Fibroblast of skin of scalp (primary cell): ENCODE results near the gene OR7A10. TPM values are rescaled to one million over a fixed set of nuclear protein-coding genes. Genes with fewer than 3 reads are reported as not detected.

Source experiments
- DNase-seq: peaks from one replicate; pipeline ENCODE4 v3.0.0-alpha.2; 2013
- polyA plus RNA-seq, 2 experiments: library from polyadenylated mRNA; unstranded; fragments of 120-200 nt; gene quantifications; one replicate each; pipeline ENCODE4 v1.2.1, GENCODE V29; 2013; ENCODE audit not compliant: insufficient read length in 2 of 2

Gene OR7A10
- polyA plus RNA-seq (2013, experiment 1 of 2; ENCODE audit: insufficient read length), result not detected
- not detected for polyA plus RNA-seq (2013, experiment 2 of 2; ENCODE audit: insufficient read length)

DNA sequence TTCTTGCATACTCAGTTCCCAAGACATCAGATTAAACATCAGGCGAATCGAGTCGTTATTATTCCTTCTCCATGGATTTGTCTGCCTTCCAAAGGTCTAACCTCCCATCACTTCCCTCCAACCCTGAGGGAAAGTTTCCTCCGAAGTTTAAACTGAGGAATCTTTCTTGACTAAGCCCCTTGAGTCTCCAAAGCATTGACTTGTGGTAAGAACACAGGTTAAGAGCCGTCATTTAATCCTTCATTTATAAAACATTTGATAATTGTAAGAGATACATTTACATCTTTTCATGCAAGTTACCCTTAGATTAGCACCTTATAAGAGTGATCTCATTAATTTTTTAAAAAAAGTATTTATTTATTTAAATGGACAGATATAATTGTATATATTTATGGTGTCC, at the start of gene OR7A10:
Gene OR7A10, minus strand, starts transcription at position 101 of the 400 bp plus-strand sequence. CDS start 7,045 bp downstream, outside the sequence.
- no peak for DNase-seq

DNA sequence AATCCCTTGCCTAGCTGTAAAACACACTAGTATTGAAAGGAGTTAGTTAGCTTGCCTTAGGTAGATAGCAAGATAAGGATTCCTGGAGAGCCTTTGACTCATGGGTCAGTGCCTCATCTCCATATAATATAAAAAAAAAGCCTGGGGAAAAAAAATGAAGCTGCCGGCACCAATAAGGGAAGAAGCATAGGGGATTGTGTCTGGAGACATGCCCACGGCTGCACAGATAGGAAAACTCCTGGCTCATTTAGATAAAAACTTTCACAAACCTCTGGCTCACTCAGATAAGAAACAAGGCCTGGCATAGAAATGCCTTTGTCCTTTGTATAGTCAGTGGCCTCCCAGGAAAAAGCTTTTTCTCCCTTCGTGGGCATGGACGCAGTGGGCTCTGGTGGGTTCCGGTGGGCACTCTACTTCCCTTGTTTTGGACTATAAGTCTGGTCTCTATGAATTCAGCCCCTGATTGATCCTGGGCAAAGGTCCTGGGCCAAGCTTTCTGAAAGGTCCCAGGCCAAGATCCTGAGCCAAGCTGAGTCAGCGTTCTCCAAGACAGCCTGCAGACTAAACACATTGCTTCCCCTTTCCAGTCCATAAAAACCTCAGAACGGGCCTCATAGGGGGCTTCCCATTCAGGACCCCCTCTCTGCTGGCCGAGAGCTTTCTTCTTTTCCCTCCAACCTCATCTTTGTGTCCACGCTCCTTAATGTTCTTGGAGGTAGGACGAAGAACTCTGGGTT, 42.1 kb upstream of the OR7A10 start:
- DNase-seq, result no peak

DNA sequence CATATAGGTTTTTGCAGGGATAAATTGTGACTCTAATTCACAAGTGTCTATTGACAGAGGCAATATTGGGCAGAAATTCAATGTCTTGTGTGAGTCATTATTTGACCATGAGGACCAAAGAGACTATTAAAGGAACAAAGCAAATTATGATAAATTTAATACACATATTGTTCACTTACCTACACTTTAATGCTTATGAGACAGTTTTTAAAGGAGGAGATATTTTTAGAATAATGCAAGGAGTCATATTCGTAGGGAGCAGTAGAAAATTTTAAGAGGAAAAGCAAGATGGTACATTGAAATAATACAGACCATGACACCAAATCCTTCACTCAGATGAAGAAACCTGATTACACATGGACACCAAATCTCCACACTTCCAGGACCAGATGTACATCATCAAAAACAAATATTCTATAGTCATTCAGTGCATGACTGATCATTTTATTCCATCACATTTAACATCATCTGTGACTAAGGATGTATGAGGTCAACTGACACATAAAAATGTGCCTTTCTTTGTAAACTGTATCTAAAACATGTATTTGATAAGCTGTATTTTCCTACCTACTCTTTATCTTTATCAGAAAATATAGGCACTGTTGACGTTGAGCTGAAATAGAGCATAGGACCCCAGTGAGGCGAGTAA, 41.4 kb upstream of the OR7A10 start:
- no peak for DNase-seq

DNA sequence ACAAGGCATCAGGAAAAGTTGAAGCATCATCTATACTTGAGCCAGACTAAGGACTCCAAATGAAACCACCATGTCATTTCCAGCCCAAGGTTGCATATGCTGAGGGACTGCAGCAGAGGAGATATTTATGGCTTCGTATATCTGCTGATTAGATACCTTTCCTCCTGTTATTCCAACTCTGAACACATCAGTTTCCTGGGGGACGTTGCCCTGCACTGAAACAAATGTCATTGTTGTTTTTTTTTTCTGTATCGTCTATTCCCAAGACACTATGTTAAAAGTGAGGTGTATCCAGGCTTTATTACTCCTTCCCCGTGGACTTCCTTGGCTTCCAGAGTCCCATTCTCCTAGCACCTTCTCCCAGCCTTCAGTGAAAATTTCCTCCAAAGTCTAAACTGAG, 37.3 kb upstream of the OR7A10 start, which contains the start of gene OR7A17:
Gene OR7A17, minus strand, starts transcription at position 101 of the 400 bp plus-strand sequence. CDS start 4,777 bp downstream, outside the sequence.
- DNase-seq, result no peak

DNA sequence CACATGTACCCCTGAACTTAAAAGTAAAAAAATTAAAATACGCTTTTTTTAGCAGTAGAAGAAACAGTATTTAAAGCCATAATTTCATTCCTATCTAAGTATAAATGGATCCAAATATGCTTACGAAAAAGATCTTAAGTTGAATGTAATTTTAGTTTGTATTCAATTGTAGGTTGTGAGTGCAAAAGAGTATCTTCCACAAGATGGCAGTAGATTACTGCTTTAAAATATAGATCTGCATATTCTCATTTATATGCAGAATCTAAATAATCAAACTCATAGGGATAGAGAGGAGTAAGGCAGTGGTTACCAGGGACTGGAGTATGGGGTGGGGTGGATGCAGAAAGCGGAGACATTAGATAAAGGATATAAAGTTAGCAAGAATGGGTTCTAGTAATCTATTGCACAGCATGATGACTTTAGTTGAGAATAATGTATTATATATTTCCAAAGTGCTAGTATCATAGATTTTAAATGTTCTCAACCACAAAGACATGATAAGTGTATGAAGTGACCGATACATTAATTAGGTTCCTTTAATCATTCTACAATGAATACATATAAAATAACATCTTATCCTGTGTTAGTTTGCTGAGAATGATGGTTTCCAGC, 23.0 kb upstream of the OR7A10 start:
- peak; percentile 5 for DNase-seq

DNA sequence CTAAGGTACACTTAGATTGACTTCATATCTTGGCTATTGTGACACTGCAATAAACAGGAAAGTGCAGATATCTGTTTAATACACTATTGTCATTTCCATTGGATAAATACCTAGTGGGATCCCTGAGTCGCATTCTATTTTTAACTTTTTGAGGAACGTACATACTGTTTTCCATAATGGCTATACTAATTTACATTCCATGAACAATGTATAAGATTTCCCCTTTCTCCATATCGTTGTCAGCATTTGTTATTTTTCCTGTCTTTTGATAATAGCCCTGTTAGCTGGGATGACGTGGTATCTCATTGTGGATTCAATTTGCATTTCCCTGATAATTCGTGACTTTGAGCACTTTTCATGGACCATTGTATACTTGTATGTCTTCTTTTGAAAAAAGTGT, 19.8 kb upstream of the OR7A10 start:
- no peak for DNase-seq

DNA sequence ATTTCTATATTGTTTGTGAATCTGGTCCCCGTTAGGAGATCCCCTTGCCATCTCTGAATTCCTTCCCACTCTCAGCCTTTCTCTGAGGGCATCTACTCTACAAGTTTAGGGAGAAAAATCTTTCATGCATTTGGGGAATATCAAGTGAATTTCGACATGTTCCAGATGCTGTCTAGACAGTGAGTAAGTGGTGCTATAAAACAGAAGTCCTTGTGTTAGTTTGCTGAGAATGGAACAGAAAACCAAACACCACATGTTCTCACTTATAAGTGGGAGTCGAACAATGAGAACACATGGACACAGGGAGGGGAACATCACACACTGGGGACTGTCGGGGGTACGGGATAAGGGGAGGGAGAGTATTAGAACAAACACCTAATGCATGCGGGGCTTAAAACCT, 5.1 kb downstream of the OR7A10 start:
- DNase-seq, result no peak

DNA sequence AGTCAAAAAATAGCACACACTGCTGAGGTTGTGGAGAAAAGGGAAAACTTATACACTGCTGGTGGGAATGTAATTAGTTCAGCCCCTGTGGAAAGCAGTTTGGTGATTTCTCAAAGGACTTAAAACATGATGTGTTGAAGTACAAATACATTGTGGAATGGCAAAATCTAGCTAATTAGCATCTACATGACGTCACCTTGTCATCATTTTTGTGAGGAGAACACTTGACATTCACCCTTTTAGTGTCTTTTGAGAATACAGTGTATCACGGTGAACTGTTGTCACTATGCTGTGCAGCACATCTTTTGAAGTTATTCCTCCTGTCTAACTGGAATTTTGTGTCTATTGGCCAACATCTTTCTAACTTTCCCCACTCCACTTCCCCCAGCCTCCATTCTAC, 5.6 kb downstream of the OR7A10 start:
- no peak for DNase-seq

DNA sequence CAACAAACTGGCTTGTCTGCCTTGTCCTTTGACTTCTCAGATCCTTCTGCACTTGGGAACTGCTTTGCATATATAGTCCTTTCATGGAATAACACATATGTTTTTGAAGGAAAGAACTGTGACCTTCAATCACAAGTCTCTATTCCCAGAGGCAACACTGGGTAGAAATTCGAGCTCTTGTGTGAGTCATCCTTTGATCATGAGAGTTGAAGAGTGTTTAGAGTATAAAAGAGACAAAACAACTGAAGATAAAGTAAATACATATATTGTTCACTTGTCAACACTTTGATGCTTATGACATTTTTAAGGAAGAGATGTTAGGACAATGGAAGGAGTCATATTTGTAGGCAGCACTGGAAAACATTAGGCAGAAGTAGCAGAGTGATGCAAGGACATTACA, 8.5 kb downstream of the OR7A10 start:
- DNase-seq, result no peak

DNA sequence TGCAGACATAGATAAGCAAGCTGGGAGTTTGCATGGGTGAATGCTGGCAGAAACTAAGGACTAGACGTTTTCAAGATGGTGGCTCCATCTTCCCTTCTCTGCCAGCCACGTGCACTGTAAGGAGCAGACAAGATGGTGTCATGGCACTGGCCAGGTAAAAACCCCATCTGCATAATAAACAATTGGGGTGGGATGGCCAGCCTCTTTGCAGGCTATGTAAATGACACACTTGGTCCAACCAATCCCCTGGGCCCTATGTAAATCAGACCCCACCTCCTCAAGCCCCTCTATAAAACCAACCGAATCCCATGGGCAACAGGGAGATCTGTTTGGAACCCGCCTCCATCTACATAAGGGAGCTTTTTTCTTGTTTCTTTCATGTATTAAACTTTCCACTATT, 11.3 kb downstream of the OR7A10 start:
- DNase-seq, result no peak

DNA sequence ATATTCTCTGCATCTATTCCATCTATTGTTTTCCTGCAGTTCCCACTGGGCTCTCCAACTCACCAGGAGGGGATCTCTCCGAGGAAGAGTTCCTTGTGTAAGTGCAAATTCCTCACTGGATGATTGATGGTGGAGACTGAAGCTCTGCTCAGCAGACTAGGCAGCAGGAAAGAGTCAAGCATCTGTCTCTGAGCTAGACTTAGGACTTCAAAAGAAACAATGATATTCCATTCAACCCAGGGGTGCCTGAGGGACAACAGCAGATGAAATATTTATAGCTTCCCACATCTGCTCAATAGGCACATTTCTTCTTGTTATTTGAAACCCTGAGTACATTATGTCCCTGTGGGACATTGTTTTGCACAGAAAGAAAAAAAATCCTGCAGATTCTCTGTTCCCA, 13.7 kb downstream of the OR7A10 start, which contains the start of the genes OR7A5 and OR7C1:
Gene OR7A5, minus strand, starts transcription at position 175 of the 400 bp plus-strand sequence. CDS start 6,944 bp downstream, outside the sequence.
Gene OR7C1, minus strand, starts transcription at position 175 of the 400 bp plus-strand sequence. CDS start 35,049 bp downstream, outside the sequence.
- DNase-seq, result no peak

DNA sequence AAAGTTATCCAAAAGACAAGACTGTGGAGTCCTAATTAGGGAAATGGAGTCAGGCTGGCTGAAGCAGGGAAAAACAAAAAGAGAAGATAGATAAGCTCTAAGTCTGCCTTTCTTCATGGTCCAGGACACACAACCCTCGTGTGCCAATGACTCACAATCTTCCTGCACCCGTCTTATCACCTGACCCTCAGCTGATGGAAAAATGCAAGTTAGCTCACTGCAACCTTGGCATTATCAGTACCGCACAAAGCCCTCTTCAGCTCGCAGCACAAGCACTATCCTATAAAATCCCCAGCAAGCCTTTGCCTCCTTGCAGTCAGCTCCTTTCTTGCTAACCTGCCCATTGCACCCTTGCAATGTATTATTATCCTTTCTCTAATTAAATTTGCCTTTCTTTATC, 18.0 kb downstream of the OR7A10 start:
- DNase-seq, result no peak

DNA sequence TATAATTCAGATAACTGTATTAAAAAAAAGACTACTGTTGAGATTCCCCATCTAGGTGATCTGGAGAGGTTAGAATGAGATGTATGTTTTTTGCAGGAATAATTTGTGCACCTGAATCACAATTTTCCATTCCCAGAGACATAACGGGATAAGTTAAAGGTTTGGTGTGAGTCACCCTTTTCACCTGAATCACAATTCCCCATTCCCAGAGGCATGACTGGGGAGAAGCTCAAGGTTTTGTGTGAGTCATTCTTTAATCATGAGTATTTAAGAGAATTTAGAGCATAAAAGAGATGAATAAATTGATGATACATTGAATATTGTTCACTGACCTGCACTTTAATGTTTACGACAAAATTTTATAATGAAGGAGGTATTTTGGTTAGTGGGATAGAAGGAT, 22.7 kb downstream of the OR7A10 start:
- DNase-seq, result no peak

DNA sequence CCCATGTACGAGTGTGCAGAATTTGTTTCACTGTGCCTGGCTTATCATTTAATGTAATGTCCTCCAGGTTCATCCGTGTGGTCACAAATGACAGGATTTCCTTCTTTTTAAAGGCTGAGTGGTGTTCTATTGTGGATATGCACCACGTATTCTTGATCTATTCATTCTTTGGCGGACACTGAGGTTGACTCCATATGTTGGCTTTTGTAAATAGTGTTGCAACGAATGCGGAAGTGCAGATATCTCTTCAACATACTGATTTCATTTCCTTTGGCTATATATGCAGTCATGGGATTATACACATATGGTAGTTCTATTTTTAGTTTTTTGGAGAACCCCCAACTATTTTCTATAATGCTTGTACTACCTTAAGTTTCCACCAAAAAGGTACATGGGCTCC, 26.8 kb downstream of the OR7A10 start:
- DNase-seq, result peak; percentile 15

DNA sequence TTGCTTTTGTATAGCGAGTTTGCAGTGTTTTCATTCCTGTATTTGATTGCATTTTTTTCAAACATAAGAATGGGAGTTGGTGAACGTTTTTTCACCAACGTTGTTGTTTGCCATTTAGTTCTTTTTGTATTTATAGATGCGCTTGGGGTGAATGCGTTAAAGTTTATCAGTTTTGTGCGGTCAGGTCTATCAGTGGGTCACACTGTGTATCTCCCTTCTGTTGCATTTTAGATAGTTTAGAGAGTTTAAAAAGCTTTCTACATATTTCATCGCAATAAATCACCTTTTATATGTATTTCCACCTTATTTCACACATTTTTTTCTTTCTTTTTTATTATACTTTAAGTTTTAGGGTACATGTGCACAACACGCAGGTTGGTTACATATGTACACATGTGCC, 30.1 kb downstream of the OR7A10 start:
- no peak for DNase-seq

DNA sequence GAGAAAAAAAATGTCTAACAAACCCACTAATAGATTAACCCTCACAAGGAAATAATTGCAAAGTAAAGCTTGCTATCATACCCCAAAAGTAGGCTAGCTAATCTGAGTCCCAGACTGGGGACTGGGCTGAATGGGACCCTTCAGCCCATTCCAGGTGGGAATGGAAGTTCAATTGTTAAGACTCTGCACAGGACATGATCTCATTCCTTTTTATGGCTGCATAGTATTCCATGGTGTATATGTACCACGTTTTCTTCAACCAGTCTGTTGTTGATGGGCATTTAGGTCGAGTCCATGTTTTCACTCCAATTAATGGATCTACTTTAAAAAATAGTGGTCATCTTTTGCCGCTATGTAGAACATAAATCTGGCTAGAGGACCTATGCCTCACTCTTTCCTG, 31.7 kb downstream of the OR7A10 start:
- no peak for DNase-seq

DNA sequence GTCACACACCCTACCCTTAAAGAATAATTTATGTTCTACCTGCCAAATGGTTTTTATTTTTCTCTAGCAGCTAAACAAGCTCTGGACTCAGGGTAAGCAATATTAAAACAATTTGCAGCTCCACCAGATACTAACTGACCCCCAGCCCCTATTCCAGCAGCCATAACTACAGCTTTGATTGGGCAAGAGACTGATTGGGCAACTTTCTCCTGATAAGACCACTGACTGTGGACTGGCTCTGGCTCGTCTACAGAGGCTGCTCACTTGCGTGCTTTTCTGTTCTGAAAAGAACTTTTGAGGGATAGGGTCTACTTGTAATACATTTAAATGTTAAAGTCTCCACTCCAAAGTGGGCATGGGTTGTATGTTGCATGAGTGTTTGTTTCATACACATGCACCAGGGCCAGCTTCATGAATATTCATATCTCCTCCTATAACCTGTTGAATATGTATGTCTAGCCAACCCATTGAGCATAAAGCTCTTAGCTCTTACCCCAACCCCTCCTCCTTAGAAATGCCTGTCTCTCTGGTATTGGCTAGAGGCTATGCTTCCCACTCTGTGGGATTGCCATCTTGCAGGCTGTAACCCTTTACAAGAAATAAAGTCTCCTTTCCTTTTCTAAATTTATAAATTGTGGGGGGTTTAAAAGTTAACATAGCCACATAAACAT, 33.6 kb downstream of the OR7A10 start:
- no peak for DNase-seq

DNA sequence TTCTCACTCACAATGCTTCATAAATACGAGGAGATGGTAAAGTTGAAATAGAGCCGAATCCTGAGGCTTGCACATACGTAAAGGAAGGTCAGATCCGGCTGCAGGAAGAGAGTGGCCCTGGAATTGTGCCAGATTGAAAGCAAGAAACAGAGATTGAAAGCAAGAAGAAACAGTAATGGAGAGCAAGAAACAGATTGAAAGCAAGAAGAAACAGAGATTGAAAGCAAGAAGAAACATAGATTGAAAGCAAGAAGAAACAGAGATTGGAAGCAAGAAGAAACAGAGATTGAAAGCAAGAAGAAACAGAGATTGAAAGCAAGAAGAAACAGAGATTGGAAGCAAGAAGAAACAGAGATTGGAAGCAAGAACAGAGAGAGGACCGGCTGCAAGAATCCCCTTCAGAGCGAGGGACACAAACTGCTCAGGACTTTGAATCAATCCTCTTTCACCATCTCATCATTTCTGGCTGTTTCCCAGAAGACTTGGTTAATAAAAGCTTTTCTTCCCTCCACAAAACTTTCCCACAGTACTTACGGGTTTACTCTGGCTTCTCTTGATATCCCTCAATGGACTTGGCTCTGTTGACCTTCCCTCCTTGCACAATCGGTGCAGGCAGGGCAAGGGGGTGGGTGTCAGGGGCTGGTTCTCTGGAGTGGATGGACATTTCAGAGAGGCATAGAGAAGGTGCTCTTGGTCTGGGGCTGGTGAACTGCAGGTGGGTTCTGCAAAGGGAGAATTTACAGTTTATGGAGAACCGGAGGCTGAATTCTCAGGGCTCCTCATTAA, 39.3 kb downstream of the OR7A10 start:
- no peak for DNase-seq

DNA sequence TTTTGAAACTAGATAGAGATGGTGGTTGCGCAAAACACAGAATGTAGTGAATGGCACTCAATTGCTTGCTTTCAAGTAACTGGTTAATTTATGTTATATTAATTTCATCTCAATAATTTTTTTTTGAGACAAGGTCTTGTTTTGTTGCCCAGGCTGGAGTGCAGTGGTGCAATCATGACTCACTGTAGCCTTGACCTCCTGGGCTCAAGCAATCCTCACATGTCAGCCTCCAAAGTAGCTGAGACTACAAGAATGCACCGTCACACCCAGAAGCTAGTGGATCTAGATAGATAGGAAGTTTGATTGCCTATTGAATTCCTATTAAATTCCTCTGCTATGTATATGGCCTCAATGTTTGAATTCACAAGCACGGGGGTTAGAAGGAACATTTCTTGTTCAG, 44.0 kb downstream of the OR7A10 start:
- DNase-seq, result no peak

DNA sequence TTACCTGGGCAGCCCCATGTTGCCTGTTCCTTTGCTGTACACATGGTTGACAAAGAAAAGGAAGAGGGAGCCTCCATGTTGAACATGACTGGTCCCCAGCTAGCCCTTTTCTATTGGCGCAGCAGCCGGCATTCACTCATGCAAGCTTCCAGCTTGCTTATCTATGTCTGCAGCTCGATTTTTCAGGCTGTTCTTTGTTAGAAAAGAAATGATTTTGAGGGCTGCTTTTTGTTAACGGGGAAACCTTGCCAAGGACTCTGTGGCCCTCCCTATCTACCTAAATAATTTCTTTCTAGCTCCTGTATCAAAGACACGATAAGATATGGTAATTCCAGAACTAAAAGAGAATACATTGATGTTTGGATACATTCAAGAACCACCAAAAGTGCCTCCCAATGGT, 50.0 kb downstream of the OR7A10 start:
- no peak for DNase-seq

DNA sequence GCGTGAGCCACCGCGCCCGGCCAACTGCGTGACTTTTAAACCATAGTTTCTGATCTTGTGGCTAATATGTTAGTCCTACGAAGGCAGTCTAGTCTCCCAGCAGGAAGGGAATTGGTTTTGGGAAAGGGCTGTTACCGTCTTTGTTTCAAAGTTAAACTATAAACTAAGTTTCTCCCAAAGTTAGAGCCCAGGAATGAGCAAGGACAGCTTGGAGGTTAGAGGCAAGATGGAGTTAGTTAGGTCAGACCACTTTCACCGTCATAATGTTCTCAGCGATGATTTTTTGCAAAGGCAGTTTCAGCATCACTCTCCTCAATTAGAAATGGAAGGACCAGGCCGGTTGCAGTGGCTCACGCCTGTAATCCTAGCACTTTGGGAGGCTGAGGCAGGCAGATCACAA, 52.7 kb downstream of the OR7A10 start:
- no peak for DNase-seq
